Nasal cavity respiratory epithelium epithelial cell of viscerocranial mucosa (primary cell): Measurements from ENCODE around the gene CASS4. TPM values are rescaled to one million over a fixed set of nuclear protein-coding genes. Genes with fewer than 3 reads are reported as not detected.

Source experiments
- total RNA-seq: library from RNA; depleted of rRNA; stranded (reverse); fragments of >200 nt; gene quantifications from 2 replicates; pipeline ENCODE4 v1.2.3, GENCODE V29; 2014

Gene CASS4
- total RNA-seq = under 0.01 and 0.64 TPM in 2 replicates

DNA sequence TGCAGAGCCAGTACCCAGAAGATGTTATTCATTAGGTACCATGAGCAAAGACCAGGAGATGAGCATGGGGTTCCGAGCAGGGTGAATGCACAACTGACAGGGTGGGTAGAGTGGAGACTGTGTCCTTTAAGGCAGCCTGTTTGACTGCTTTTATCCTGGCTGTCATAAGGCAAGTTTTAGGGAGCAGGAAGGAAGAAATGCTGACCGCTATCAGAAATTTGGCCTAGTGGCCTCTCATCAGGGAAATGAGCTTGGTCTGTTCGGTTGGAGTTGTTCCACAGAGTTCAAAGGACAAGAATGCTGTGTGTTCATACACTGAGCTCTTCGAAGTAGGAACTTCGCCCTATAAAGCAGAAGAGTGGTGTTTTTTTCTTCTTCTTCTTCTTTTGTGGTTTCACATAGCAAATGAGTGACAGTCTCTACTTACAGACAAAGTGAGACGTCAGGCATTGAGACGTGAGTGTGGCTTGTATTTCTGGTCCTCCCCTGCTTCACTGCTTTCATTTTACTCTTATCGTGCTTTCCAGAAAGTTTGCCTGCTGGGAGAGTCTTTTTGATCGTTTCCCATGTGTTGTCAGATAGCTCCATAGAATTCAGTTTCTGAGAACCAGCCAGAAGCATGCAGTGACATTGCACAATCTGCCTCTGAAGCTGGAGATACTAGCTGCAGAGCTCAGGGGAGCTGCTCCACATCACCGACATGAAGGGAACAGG lies at the start of gene CASS4:
Gene CASS4 (plus strand): TSS at position 502 of the 714 bp plus-strand sequence. CDS start 199 bp downstream, at position 701.

GRCh38 chr20:56392132-56392880 lies 19.8 kb upstream of the CASS4 start, which contains the start of the genes AURKA and CSTF1:
Gene AURKA (minus strand): TSS chr20:56392215. CDS start chr20:56388197, 4,018 bp downstream.
Gene CSTF1 (plus strand): TSS chr20:56392645. CDS start chr20:56395553, 2,908 bp downstream.

GRCh38 chr20:56468316-56469076 lies 56.4 kb downstream of the CASS4 start, which contains the start of gene RTF2:
Gene RTF2 (plus strand): TSS chr20:56468627. CDS start chr20:56468698, 71 bp downstream.

Other genes starting within 250 kb of the CASS4 start
- gene MC3R, start 163.5 kb upstream of the CASS4 start, total RNA-seq = not detected in 2 replicates
- gene FAM210B, start 53.3 kb upstream of the CASS4 start, total RNA-seq = 14.0 and 45.0 TPM in 2 replicates
- gene AURKA, start 20.0 kb upstream of the CASS4 start, total RNA-seq = 3.8 and 4.1 TPM in 2 replicates
- 24.3 and 40.5 TPM in 2 replicates for gene CSTF1, start 19.6 kb upstream of the CASS4 start, total RNA-seq
- gene RTF2, start 56.4 kb downstream of the CASS4 start, total RNA-seq = 63.2 and 79.3 TPM in 2 replicates
- gene FAM209A, start 112.5 kb downstream of the CASS4 start, total RNA-seq = not detected in 2 replicates
- under 0.01 TPM in 1 of 2 replicates, not detected in the other for gene FAM209B, start 121.0 kb downstream of the CASS4 start, total RNA-seq
- gene TFAP2C, start 217.0 kb downstream of the CASS4 start, total RNA-seq = 8.2 and 10.3 TPM in 2 replicates